ENCODE results near the gene ANK2. TPM values are rescaled to one million over a fixed set of nuclear protein-coding genes. Genes with fewer than 3 reads are reported as not detected.
"Not testable (repeated sequence)": the region's sequence is repeated elsewhere in the genome, so short reads cannot be mapped to it uniquely, and the experiment has no call there.

ANK2 gene
- total RNA-seq, 6 experiments from 2014 or later = 1.4 to 9.0 (median 2.3) TPM

DNA sequence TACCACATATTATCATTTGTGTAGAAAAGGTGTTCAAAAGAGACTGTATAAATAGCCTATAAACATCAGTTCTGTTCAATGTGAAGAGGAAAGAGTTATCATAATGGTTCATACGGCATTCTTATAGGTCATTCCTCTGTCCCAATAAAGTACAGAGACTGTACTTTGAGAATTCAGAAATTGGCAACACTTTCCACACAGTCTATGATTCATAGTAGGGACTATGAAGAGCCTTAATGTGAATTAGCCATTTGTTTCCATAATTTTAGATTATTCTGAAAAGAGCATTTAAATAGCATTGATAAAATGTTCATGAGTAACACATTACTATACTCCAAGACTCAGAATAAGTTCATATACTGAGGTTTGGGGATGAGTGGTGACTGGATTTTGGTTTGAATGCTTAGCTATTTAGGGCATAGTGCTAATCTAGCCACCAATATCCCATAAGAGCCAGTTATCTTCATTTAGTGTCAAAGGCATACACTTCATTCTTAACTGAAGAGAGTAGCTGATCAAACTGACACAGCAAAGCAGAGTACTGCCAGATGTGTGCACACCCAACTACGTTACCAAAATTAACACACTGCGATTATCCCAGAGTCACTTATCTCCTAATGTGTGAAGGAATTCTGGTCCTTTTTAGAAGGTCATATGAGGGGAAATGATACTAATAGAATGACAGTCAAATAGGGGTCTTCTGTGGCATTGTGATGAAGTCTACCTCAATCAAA lies 10.2 kb downstream of the ANK2 start:
- peaks cover 6% of the 10 kb centered on the region; the same call in 1 of the 2 replicates for H3K4me1 Mint-ChIP-seq (ENCODE audit: low read depth)

GRCh38 chr4:113060853-113061252 lies 11.4 kb downstream of the ANK2 start:
- Mint-ChIP-seq H3K27ac (no peak overlapping the region), H3K9me3 (no peaks in the 10 kb centered on the region), H3K4me3 (no peak overlapping the region), H3K36me3 (ENCODE audit: low read depth) (no peaks in the 10 kb centered on the region), H3K4me1 (ENCODE audit: low read depth) (peaks cover 6% of the 10 kb centered on the region; the same call in 1 of the 2 replicates), H3K27me3 (ENCODE audit: insufficient read depth) (no peaks in the 10 kb centered on the region)
- DNase-seq = no peak
- TF ChIP-seq, protein P1, sequence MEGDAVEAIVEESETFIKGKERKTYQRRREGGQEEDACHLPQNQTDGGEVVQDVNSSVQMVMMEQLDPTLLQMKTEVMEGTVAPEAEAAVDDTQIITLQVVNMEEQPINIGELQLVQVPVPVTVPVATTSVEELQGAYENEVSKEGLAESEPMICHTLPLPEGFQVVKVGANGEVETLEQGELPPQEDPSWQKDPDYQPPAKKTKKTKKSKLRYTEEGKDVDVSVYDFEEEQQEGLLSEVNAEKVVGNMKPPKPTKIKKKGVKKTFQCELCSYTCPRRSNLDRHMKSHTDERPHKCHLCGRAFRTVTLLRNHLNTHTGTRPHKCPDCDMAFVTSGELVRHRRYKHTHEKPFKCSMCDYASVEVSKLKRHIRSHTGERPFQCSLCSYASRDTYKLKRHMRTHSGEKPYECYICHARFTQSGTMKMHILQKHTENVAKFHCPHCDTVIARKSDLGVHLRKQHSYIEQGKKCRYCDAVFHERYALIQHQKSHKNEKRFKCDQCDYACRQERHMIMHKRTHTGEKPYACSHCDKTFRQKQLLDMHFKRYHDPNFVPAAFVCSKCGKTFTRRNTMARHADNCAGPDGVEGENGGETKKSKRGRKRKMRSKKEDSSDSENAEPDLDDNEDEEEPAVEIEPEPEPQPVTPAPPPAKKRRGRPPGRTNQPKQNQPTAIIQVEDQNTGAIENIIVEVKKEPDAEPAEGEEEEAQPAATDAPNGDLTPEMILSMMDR (IDR thresholded peaks at IDR 0.05) = no peak

More for the DNA sequence above, 10.2 kb downstream of the ANK2 start:
- H3K9me3 Mint-ChIP-seq = no peaks in the 10 kb centered on the region
- no peak overlapping the region for H3K27ac Mint-ChIP-seq
- TF ChIP-seq, protein P1 (IDR thresholded peaks at IDR 0.05) = no peak
- no peak for DNase-seq
- no peaks in the 10 kb centered on the region for H3K27me3 Mint-ChIP-seq (ENCODE audit: insufficient read depth)
- H3K36me3 Mint-ChIP-seq (ENCODE audit: low read depth) = no peaks in the 10 kb centered on the region
- H3K4me3 Mint-ChIP-seq = no peak overlapping the region

- Mint-ChIP-seq H3K4me1 (ENCODE audit: low read depth) (peaks cover 5% of the 10 kb centered on the region; the same call in 1 of the 2 replicates), H3K4me3 (no peak overlapping the region)
Observed at GRCh38 chr4:113064244-113064643, 14.8 kb downstream of the ANK2 start.

DNA sequence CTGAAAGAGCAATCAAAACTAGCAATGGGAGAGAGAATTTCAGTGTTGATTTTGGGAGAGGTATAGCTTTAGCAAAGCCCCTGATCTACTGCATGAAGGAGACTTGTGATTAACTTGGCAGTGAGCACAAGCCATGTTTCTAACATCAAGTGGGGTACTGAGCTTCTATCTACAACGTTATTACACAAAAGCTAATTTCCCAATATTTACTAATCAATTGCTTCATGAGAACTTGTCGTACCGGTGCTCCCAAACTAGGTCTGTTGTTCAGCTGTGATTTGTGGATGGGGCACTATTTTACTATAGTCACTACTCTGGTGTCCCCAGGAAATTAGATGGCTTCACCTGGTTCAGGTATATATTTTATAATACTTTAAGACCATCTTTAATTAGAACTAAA lies 16.2 kb downstream of the ANK2 start:
- H3K9me3 Mint-ChIP-seq = no peaks in the 10 kb centered on the region
- peaks cover 13% of the 10 kb centered on the region; the same call in 1 of the 2 replicates for H3K4me1 Mint-ChIP-seq (ENCODE audit: low read depth)
- H3K27me3 Mint-ChIP-seq (ENCODE audit: insufficient read depth) = peaks cover 1% of the 10 kb centered on the region; the same call in 1 of the 2 replicates
- DNase-seq = no peak
- TF ChIP-seq, protein P1 (IDR thresholded peaks at IDR 0.05) = no peak
- H3K4me3 Mint-ChIP-seq = no peak overlapping the region
- no peaks in the 10 kb centered on the region for H3K36me3 Mint-ChIP-seq (ENCODE audit: low read depth)
- no peak overlapping the region for H3K27ac Mint-ChIP-seq

More at GRCh38 chr4:113064244-113064643, 14.8 kb downstream of the ANK2 start:
- DNase-seq = no peak
- no peak overlapping the region for H3K27ac Mint-ChIP-seq
- no peaks in the 10 kb centered on the region for H3K9me3 Mint-ChIP-seq
- peaks cover 1% of the 10 kb centered on the region; the same call in 1 of the 2 replicates for H3K27me3 Mint-ChIP-seq (ENCODE audit: insufficient read depth)
- TF ChIP-seq, protein P1 (IDR thresholded peaks at IDR 0.05) = no peak
- no peaks in the 10 kb centered on the region for H3K36me3 Mint-ChIP-seq (ENCODE audit: low read depth)

GRCh38 chr4:113068771-113069170 lies 19.3 kb downstream of the ANK2 start:
- not testable (repeated sequence) for H3K9me3 Mint-ChIP-seq; H3K36me3 Mint-ChIP-seq (ENCODE audit: low read depth); DNase-seq; H3K4me3 Mint-ChIP-seq; H3K27me3 Mint-ChIP-seq (ENCODE audit: insufficient read depth); H3K27ac Mint-ChIP-seq
- peaks cover 13% of the 10 kb centered on the region; the same call in 1 of the 2 replicates for H3K4me1 Mint-ChIP-seq (ENCODE audit: low read depth)

DNA sequence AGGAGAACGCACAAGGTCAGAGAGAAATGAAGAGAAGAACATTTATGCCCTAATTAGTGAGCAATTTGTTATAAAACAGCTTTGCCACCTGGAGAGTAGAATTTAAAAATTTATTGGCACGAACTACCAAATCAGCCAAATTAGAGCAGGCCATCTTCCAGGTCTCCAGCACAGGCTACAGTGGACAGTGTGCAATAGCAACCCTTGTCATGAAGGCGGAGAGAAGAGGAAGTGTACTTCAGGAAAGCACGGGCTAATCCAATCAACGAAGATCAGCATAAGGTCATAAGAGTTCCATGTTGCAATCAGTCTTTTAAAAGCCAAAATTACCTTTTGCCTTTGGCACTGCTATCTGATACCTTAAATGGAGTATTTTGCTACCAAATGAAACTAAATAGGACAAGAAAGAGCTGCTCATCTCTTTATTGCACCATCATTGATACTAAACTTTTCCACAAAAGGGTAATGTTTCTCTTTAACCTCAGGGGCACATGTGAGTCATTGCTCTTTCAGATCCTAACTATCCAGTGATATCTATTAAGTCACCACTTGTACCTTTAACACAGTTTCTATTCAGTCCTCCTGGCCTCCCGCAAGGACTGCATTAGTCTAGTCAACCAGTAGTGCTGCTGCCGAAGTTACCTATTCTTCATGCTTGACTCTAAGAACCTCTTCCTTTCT lies 19.9 kb downstream of the ANK2 start:
- Mint-ChIP-seq H3K36me3 (ENCODE audit: low read depth) (no peaks in the 10 kb centered on the region), H3K9me3 (no peaks in the 10 kb centered on the region)

More for the DNA sequence above, 19.9 kb downstream of the ANK2 start:
- peaks cover 13% of the 10 kb centered on the region; the same call in 1 of the 2 replicates for H3K4me1 Mint-ChIP-seq (ENCODE audit: low read depth)
- DNase-seq = peak; percentile 15
- TF ChIP-seq, protein P1 (IDR thresholded peaks at IDR 0.05) = no peak
- no peak overlapping the region for H3K4me3 Mint-ChIP-seq
- no peak overlapping the region for H3K27ac Mint-ChIP-seq
- H3K27me3 Mint-ChIP-seq (ENCODE audit: insufficient read depth) = peaks cover 1% of the 10 kb centered on the region; the same call in 1 of the 2 replicates
